ENCODE data around the gene OR1C1. TPM values are rescaled to one million over a fixed set of nuclear protein-coding genes. Genes with fewer than 3 reads are reported as not detected.
"Not testable (repeated sequence)": the region's sequence is repeated elsewhere in the genome, so short reads cannot be mapped to it uniquely, and the experiment has no call there.

Gene OR1C1
- total and polyA plus RNA-seq, 2 donors from 2014 or later: not detected

DNA sequence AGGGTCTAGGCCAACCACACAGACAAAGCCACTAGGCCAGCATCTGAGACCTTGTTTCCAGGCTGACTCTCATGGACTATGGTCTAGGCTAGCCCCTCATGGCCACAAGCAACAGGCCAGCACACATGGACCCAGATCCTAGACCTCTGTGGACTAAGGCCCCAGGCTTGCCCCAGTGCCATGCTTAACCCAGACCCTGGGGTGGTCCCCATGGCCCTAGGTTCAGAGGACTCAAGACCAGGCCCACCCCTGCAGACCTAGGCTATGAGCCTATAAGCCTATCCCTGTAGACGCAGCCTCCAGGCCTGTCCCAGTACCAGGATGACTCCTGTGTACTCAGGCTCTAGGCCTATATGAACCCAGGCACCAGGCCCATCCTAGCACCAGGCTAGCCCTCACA, 10.5 kb downstream of the OR1C1 start:
- FAIRE-seq: no peak
- intact Hi-C loops (cut with DNase I): no loop called here
- TF ChIP-seq, protein P1, sequence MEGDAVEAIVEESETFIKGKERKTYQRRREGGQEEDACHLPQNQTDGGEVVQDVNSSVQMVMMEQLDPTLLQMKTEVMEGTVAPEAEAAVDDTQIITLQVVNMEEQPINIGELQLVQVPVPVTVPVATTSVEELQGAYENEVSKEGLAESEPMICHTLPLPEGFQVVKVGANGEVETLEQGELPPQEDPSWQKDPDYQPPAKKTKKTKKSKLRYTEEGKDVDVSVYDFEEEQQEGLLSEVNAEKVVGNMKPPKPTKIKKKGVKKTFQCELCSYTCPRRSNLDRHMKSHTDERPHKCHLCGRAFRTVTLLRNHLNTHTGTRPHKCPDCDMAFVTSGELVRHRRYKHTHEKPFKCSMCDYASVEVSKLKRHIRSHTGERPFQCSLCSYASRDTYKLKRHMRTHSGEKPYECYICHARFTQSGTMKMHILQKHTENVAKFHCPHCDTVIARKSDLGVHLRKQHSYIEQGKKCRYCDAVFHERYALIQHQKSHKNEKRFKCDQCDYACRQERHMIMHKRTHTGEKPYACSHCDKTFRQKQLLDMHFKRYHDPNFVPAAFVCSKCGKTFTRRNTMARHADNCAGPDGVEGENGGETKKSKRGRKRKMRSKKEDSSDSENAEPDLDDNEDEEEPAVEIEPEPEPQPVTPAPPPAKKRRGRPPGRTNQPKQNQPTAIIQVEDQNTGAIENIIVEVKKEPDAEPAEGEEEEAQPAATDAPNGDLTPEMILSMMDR (IDR thresholded peaks at IDR 0.05; ENCODE audit: borderline replicate concordance, extremely low read depth, insufficient read depth): no peak

DNA sequence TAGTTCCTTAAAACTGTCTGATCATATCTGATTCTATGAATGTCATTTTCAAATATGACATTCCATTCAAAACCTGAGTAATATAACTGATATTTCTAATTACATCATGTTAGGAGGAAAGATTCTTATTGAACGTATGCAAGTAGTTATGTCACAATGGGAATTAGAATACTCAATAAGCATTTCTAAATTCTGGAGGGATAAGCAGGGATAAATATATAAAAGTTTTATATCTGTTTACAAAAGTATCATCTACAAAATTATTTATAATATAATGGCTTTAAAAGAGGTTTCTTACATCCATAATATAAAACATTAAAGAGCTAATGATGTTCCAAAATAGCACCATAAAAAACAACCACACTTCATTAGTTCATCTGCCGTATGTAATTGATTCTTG, 12.3 kb downstream of the OR1C1 start, which contains the start of gene OR14A2:
TSS of gene OR14A2 (minus strand) at position 101 of the 400 bp plus-strand sequence.
- H3K9me3 ChIP-seq (ENCODE audit: control insufficient read depth in 2 of 3, insufficient read depth in 1 of 3, low read length in 3 of 3): peaks cover 0 to 11% (median 5%) of the 10 kb centered on the region in 3 donors
- DNase-seq (no peak), FAIRE-seq (no peak)
- H3K9ac ChIP-seq (ENCODE audit: low read length in 3 of 3): no peak within 1 kb of the TSS
- intact Hi-C loops (cut with DNase I): no loop called here
- no peak within 1 kb of the TSS for H3K4me3 ChIP-seq (ENCODE audit: low read length in 3 of 3)
- no peak within 1 kb of the TSS for H3K27ac ChIP-seq (ENCODE audit: low read depth in 2 of 2, low read length in 2 of 2)
- H3K27me3 ChIP-seq (ENCODE audit: control insufficient read depth, insufficient read depth, low read length): no peaks in the 10 kb centered on the region
- no peaks in the 10 kb centered on the region for H3K4me1 ChIP-seq (ENCODE audit: control insufficient read depth in 2 of 3, insufficient read depth in 2 of 3, low read depth in 1 of 3, low read length in 3 of 3)
- TF ChIP-seq, protein P1 (IDR thresholded peaks at IDR 0.05; ENCODE audit: borderline replicate concordance, extremely low read depth, insufficient read depth): no peak
- H3K36me3 ChIP-seq (ENCODE audit: control insufficient read depth in 2 of 3, insufficient read depth in 3 of 3, low read length in 3 of 3): no peaks in the 10 kb centered on the region

More for the DNA sequence above, 10.5 kb downstream of the OR1C1 start:
- Histone ChIP-seq H3K9me3 (ENCODE audit: control insufficient read depth in 2 of 3, insufficient read depth in 1 of 3, low read length in 3 of 3) (peaks cover 0 to 11% (median 5%) of the 10 kb centered on the region in 3 donors), H3K9ac (ENCODE audit: low read length in 3 of 3) (no peak overlapping the region), H3K27ac (ENCODE audit: low read depth in 2 of 2, low read length in 2 of 2) (no peak overlapping the region), H3K36me3 (ENCODE audit: control insufficient read depth in 2 of 3, insufficient read depth in 3 of 3, low read length in 3 of 3) (no peaks in the 10 kb centered on the region), H3K4me3 (ENCODE audit: low read length in 3 of 3) (no peak overlapping the region), H3K4me1 (ENCODE audit: control insufficient read depth in 2 of 3, insufficient read depth in 2 of 3, low read depth in 1 of 3, low read length in 3 of 3) (no peaks in the 10 kb centered on the region), H3K27me3 (ENCODE audit: control insufficient read depth, insufficient read depth, low read length) (no peaks in the 10 kb centered on the region)
- no peak for DNase-seq

DNA sequence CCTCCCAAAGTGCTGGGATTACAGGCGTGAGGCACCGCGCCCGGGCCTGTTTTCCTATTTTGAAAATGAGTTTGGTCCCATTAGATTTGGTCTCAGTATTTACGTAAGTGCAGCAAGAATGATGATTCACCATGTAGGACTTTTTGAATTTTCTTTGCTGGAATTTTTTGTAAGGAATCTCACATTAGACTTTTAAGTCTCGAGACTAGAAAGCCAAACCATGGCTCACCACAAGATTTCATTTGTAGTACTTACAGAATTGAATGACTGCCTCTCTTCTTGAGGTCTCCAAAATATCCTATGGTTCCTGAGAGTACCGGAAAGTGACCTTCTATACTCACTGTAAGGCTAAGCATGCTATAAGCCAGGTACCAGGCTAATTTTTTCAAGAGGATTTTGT, 12.7 kb downstream of the OR1C1 start:
- TF ChIP-seq, protein P1 (IDR thresholded peaks at IDR 0.05; ENCODE audit: borderline replicate concordance, extremely low read depth, insufficient read depth): no peak
- H3K4me3 ChIP-seq (ENCODE audit: low read length in 3 of 3): no peak overlapping the region
- intact Hi-C loops (cut with DNase I): no loop called here
- FAIRE-seq (no peak), DNase-seq (no peak)
- H3K27me3 ChIP-seq (ENCODE audit: control insufficient read depth, insufficient read depth, low read length): no peaks in the 10 kb centered on the region
- H3K9ac ChIP-seq (ENCODE audit: low read length in 3 of 3): no peak overlapping the region
- no peak overlapping the region for H3K27ac ChIP-seq (ENCODE audit: low read depth in 2 of 2, low read length in 2 of 2)
- H3K4me1 ChIP-seq (ENCODE audit: control insufficient read depth in 2 of 3, insufficient read depth in 2 of 3, low read depth in 1 of 3, low read length in 3 of 3): no peaks in the 10 kb centered on the region
- H3K36me3 ChIP-seq (ENCODE audit: control insufficient read depth in 2 of 3, insufficient read depth in 3 of 3, low read length in 3 of 3): no peaks in the 10 kb centered on the region
- H3K9me3 ChIP-seq (ENCODE audit: control insufficient read depth in 2 of 3, insufficient read depth in 1 of 3, low read length in 3 of 3): peaks cover 0 to 11% (median 5%) of the 10 kb centered on the region in 3 donors

DNA sequence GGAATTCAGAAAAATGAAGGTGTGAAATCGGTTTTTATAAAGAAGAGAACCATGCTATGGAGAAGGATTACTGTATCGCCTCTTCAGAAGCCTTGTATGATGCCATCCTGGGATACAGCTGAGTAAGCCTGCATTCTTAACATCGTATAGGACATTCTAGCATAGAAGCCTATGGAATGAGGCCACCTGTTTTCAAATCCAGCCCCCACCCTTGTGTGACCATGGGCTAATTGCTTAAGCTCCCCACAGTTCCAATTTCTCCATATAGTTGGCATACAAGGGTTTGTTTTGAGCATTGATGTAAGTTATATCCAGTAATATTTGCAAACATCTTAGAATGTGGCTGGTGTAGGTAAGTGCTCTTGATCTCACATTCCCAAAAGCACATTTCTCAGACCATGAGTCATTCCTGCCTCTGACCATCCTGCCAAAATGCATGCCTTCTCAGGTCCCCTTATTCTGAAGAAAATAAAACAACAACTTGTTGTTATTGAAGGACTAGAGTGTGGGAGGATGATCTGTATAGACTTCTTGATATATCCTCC, 13.9 kb downstream of the OR1C1 start:
- no peaks in the 10 kb centered on the region for H3K4me1 ChIP-seq (ENCODE audit: control insufficient read depth in 2 of 3, insufficient read depth in 2 of 3, low read depth in 1 of 3, low read length in 3 of 3)
- no peak for FAIRE-seq
- intact Hi-C loops (cut with DNase I): no loop called here
- no peak overlapping the region for H3K9ac ChIP-seq (ENCODE audit: low read length in 3 of 3)
- H3K4me3 ChIP-seq (ENCODE audit: low read length in 3 of 3): no peak overlapping the region
- H3K27me3 ChIP-seq (ENCODE audit: control insufficient read depth, insufficient read depth, low read length): no peaks in the 10 kb centered on the region
- peaks cover 0 to 11% (median 5%) of the 10 kb centered on the region in 3 donors for H3K9me3 ChIP-seq (ENCODE audit: control insufficient read depth in 2 of 3, insufficient read depth in 1 of 3, low read length in 3 of 3)
- H3K36me3 ChIP-seq (ENCODE audit: control insufficient read depth in 2 of 3, insufficient read depth in 3 of 3, low read length in 3 of 3): no peaks in the 10 kb centered on the region
- TF ChIP-seq, protein P1 (IDR thresholded peaks at IDR 0.05; ENCODE audit: borderline replicate concordance, extremely low read depth, insufficient read depth): no peak
- DNase-seq: no peak
- no peak overlapping the region for H3K27ac ChIP-seq (ENCODE audit: low read depth in 2 of 2, low read length in 2 of 2)

DNA sequence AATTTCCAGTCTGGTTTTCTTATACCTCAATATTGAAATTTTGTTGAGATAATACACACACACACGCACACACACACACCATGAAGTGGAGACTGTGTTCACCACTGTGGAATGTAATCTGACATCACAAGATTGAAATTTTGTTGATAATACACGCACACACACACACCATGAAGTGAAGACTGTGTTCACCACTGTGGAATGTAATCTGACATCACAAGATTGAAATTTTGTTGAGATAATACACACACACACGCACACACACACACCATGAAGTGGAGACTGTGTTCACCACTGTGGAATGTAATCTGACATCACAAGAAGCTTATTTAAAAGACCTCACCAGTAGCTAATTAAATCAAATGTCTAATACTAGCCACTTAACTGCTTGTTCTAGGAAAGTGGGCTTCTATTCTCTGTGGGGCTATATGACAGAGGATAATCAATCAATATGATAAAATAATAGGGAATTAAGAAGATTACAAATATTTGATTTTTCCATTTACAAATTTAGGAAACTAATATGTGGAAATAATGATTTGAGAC, 18.1 kb downstream of the OR1C1 start:
- H3K4me3 ChIP-seq (ENCODE audit: low read length in 3 of 3); DNase-seq; FAIRE-seq; intact Hi-C loops (cut with DNase I); H3K9ac ChIP-seq (ENCODE audit: low read length in 3 of 3); H3K36me3 ChIP-seq (ENCODE audit: control insufficient read depth in 2 of 3, insufficient read depth in 3 of 3, low read length in 3 of 3); H3K4me1 ChIP-seq (ENCODE audit: control insufficient read depth in 2 of 3, insufficient read depth in 2 of 3, low read depth in 1 of 3, low read length in 3 of 3); H3K9me3 ChIP-seq (ENCODE audit: control insufficient read depth in 2 of 3, insufficient read depth in 1 of 3, low read length in 3 of 3); H3K27ac ChIP-seq (ENCODE audit: low read depth in 2 of 2, low read length in 2 of 2); H3K27me3 ChIP-seq (ENCODE audit: control insufficient read depth, insufficient read depth, low read length): not testable (repeated sequence)

All from kidney (tissue), 14 donors.